Fibroblast of lung (primary cell): ENCODE results near the gene SLPI.

Experiments used
- CTCF ChIP-seq, 2 donors: IDR thresholded peaks in 1 of 2; conservative IDR thresholded peaks in 1 of 2; 1 replicate in 1 of 2; 2 replicates in 1 of 2; pipeline ENCODE4 v1.5.1; 2011 to 2012; ENCODE audit warnings: low read length in 2 of 2, control low read depth in 1 of 2, inconsistent platforms in 1 of 2, low read depth in 1 of 2, mild to moderate bottlenecking in 1 of 2
- EZH2 ChIP-seq: IDR thresholded peaks from 2 replicates; pipeline ENCODE4 v1.5.1; 2012; ENCODE audit warnings: low read length, control low read depth, mild to moderate bottlenecking; ENCODE audit errors: missing control alignments

GRCh38 chr20:45257711-45258110, 3.3 kb upstream of the SLPI start:
- TF ChIP-seq EZH2: no peak
- no peak for TF ChIP-seq CTCF (conservative IDR thresholded peaks at IDR 0.05 in 1 of 2, IDR thresholded peaks at IDR 0.05 in 1 of 2; ENCODE audit: low read depth in 1 of 2, low read length in 2 of 2)
